Measurements from ENCODE around the gene THADA. TPM values are rescaled to one million over a fixed set of nuclear protein-coding genes. Genes with fewer than 3 reads are reported as not detected.

THADA gene
- total and polyA plus RNA-seq, 2 donors (not counting 3 experiments of a cell fraction or from before 2014, with no cell fraction given) = 22.6 to 25.3 TPM

DNA sequence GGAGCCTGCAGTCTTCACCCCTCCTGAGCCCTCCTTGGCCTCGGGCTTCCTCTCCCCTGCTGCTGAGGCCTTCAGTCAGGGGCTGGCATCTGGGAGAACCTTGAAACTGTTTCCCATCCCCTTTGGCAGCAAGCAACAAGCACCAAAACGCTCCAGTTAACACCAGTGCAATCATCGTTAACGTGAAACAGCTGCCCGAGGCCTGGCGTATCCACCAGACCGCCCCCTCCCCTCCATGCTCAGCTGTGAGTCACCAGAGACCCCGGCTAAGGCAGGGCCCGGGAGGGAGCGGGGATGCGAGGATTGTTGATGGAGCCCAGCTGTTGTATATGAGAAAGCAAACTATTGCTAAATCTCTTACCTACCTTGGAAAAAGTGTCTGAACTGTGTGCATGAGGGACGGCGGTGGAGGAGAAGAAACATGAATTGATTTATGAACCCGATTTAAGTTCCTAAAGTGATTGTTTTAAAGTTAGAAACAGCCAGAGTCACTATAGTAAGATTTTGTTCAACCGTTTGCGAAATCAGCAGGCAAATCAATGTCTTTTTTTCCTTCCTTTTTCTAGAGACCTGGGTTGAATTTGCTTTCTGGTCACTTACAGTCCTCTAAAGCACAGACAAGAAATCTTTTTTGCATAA lies 374.6 kb downstream of the THADA start:
- TF ChIP-seq MYC (IDR thresholded peaks at IDR 0.05; ENCODE audit: low read depth, low read length) (no peak), POLR2AphosphoS5 (IDR thresholded peaks at IDR 0.05; ENCODE audit: insufficient read depth, low read depth, low read length) (peak; percentile 6)
- FAIRE-seq (peak; percentile 21), DNase-seq (ENCODE audit: low read depth, low spot score) (peak; percentile 80)
- H4K20me1 ChIP-seq (replicated peaks; ENCODE audit: control insufficient read depth, extremely low read depth, insufficient read depth, low read length) = no peaks in the 10 kb centered on the region
- H3K4me2 ChIP-seq (ENCODE audit: insufficient read depth, low read length) = peak overlapping the region; percentile 85
- H3K79me2 ChIP-seq (ENCODE audit: control insufficient read depth, insufficient read depth, low read length) = peaks cover 48% of the 10 kb centered on the region
- intact Hi-C loops (cut with micrococcal nuclease) = loop anchor here (5.0 kb wide), 1 partner anchor 179 kb away; no protein-coding TSS in a partner anchor
- H3K9me3 ChIP-seq (replicated peaks; ENCODE audit: control insufficient read depth, insufficient read depth, low read length) = no peaks in the 10 kb centered on the region
- POLR2A ChIA-PET = interaction anchor here (1.0 to 3.4 kb wide), 4 partner anchors 47 to 246 kb away, joined by 4 to 12 read pairs (median 7); no protein-coding TSS in a partner anchor
- no TSS peak for BruUV-seq (replicated peaks)
- H3K36me3 ChIP-seq (ENCODE audit: control insufficient read depth in 2 of 2, extremely low read depth in 1 of 2, insufficient read depth in 2 of 2, low read length in 2 of 2) = peaks cover 0 to 6% of the 10 kb centered on the region in 2 experiments
- H3K4me3 ChIP-seq (replicated peaks in 1 of 3; ENCODE audit: insufficient read depth in 1 of 3, low read depth in 1 of 3, low read length in 3 of 3) = peak overlapping the region in 2 of 3 experiments; percentile 90 to 93
- peak overlapping the region; percentile 90 for H3K9ac ChIP-seq (replicated peaks; ENCODE audit: extremely low read depth, insufficient read depth, low read length)
- H3K27ac ChIP-seq (ENCODE audit: insufficient read depth, low read depth, low read length) = peak overlapping the region; percentile 88
- H3K4me1 ChIP-seq (ENCODE audit: control insufficient read depth, extremely low read depth, insufficient read depth, low read length) = peaks cover 54% of the 10 kb centered on the region
- CTCF ChIA-PET = interaction anchor here (0.8 to 12.8 kb wide), 13 partner anchors 8 to 362 kb away, joined by 3 to 240 read pairs (median 6); no protein-coding TSS in a partner anchor
- H3K27me3 ChIP-seq (ENCODE audit: control insufficient read depth in 2 of 2, insufficient read depth in 2 of 2, low read length in 2 of 2) = no peaks in the 10 kb centered on the region
- H2AFZ ChIP-seq (ENCODE audit: low read depth, low read length) = no peak overlapping the region
- no peaks in the 10 kb centered on the region for H3K9me1 ChIP-seq (replicated peaks; ENCODE audit: control insufficient read depth, extremely low read depth, insufficient read depth, low read length)
- dilution Hi-C loops (cut with MboI; ENCODE audit: extremely low pct_ligation_motif_present, low sequenced_read_pairs) = loop anchor here (10.0 kb wide), 1 partner anchor 46 kb away; no protein-coding TSS in a partner anchor

DNA sequence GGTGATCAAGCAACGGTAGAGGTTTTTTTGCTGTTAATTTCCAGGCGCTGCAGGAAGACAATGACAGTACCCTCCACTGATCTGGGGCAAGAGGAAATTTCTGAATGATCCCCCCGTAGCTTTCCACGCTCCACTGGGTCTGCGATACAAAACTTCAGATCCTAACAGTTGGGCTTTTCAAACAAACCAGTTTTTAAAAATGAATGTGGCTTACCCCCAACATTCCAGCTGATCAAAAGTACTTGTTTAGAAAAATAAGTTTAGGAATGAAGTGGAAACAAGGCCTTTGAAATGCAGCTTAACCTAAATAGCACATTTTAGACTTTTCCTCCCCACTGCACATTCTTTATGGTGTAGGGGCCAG lies 375.1 kb downstream of the THADA start:
- Histone ChIP-seq H3K9me3 (replicated peaks; ENCODE audit: control insufficient read depth, insufficient read depth, low read length) (no peaks in the 10 kb centered on the region), H3K36me3 (ENCODE audit: control insufficient read depth in 2 of 2, extremely low read depth in 1 of 2, insufficient read depth in 2 of 2, low read length in 2 of 2) (peaks cover 0 to 6% of the 10 kb centered on the region in 2 experiments), H3K4me1 (ENCODE audit: control insufficient read depth, extremely low read depth, insufficient read depth, low read length) (peaks cover 54% of the 10 kb centered on the region), H3K4me2 (ENCODE audit: insufficient read depth, low read length) (peak overlapping the region; percentile 85), H3K4me3 (replicated peaks in 1 of 3; ENCODE audit: insufficient read depth in 1 of 3, low read depth in 1 of 3, low read length in 3 of 3) (peak overlapping the region in 1 of 3 experiments; percentile 37), H3K27me3 (ENCODE audit: control insufficient read depth in 2 of 2, insufficient read depth in 2 of 2, low read length in 2 of 2) (no peaks in the 10 kb centered on the region), H3K79me2 (ENCODE audit: control insufficient read depth, insufficient read depth, low read length) (peaks cover 43% of the 10 kb centered on the region), H3K27ac (ENCODE audit: insufficient read depth, low read depth, low read length) (peak overlapping the region; percentile 88), H4K20me1 (replicated peaks; ENCODE audit: control insufficient read depth, extremely low read depth, insufficient read depth, low read length) (no peaks in the 10 kb centered on the region), H3K9ac (replicated peaks; ENCODE audit: extremely low read depth, insufficient read depth, low read length) (peak overlapping the region; percentile 90), H2AFZ (ENCODE audit: low read depth, low read length) (no peak overlapping the region), H3K9me1 (replicated peaks; ENCODE audit: control insufficient read depth, extremely low read depth, insufficient read depth, low read length) (no peaks in the 10 kb centered on the region)
- DNase-seq (ENCODE audit: low read depth, low spot score) = no peak
- FAIRE-seq = peak; percentile 4
- no TSS peak for BruUV-seq (replicated peaks)
- no peak for TF ChIP-seq EZH2 (IDR thresholded peaks at IDR 0.05; ENCODE audit: borderline replicate concordance, low read depth, low read length, severe bottlenecking)
- TF ChIP-seq FOS (IDR thresholded peaks at IDR 0.05; ENCODE audit: borderline replicate concordance, insufficient read depth, low read length) = no peak
- no peak for TF ChIP-seq GATA2 (IDR thresholded peaks at IDR 0.05; ENCODE audit: insufficient read depth, insufficient read length, low read depth, low read length)
- TF ChIP-seq, protein P1, sequence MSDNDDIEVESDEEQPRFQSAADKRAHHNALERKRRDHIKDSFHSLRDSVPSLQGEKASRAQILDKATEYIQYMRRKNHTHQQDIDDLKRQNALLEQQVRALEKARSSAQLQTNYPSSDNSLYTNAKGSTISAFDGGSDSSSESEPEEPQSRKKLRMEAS (IDR thresholded peaks at IDR 0.05; ENCODE audit: insufficient read depth, insufficient read length) = no peak
- no peak for TF ChIP-seq POLR2A (IDR thresholded peaks at IDR 0.05; ENCODE audit: low read depth, low read length)
- no peak for TF ChIP-seq CTCF (IDR thresholded peaks at IDR 0.05; ENCODE audit: extremely low read depth in 1 of 2, insufficient read depth in 1 of 2, low read depth in 1 of 2, low read length in 2 of 2)
- TF ChIP-seq MYC (IDR thresholded peaks at IDR 0.05; ENCODE audit: low read depth, low read length) = no peak
- no peak for TF ChIP-seq JUN (IDR thresholded peaks at IDR 0.05; ENCODE audit: borderline replicate concordance, insufficient read depth, insufficient read length, low read depth)
- no peak for TF ChIP-seq POLR2AphosphoS5 (IDR thresholded peaks at IDR 0.05; ENCODE audit: insufficient read depth, low read depth, low read length)
- CTCF ChIA-PET = interaction anchor here (0.7 to 12.8 kb wide), 10 partner anchors 9 to 273 kb away, joined by 3 to 240 read pairs (median 12); no protein-coding TSS in a partner anchor
- POLR2A ChIA-PET = interaction anchor here (1.7 to 3.4 kb wide), 2 partner anchors 46 to 52 kb away, joined by 10 to 12 read pairs; no protein-coding TSS in a partner anchor
- intact Hi-C loops (cut with micrococcal nuclease) (loop anchor here (5.0 kb wide), 1 partner anchor 178 kb away; no protein-coding TSS in a partner anchor), dilution Hi-C loops (cut with MboI; ENCODE audit: extremely low pct_ligation_motif_present, low sequenced_read_pairs) (loop anchor here (10.0 kb wide), 1 partner anchor 46 kb away; no protein-coding TSS in a partner anchor)

Measured in endothelial cell of umbilical vein (primary cell).